Measurements from ENCODE around the gene SGSH.
"Not testable (repeated sequence)": the region's sequence is repeated elsewhere in the genome, so short reads cannot be mapped to it uniquely, and the experiment has no call there.

The SGSH gene

DNA sequence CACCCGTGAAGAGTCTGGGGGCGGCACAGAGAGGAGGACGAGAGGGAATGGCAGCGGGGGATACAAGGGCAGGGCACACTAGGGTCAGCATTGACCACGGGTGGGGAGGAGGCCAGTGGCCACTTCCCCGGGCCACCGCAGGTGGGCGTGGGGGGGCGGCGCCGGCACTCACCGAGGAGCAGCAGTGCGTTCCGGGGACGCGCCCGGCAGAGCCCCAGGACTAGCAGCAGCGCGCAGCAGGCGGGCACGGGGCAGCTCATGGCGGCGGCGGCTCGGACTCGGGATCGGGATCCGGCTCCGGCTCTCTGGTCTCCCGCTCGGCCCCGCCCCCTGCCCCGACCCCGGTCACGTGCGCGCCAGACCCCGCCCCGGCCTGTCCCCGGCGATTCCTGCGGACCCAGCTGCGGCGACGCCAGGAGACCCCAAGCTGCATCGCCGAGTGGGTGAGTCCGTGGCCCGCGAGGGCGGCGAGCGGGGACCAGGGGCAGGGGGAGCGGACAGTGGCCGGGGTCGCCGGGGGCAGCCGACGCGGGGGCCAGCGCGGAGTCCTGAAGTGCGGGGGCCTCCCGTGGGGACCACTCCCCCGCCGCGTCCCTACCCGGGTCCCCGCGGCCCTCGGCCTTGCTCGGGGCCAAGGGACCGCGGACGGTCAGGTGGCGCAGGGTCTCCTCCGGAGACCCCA is at the start of gene SGSH, which contains the start of gene SLC26A11:
Gene SGSH (minus strand): TSS at position 280 of the 682 bp plus-strand sequence. CDS start 20 bp downstream, at position 260.
Gene SLC26A11 (plus strand): TSS at position 374 of the 682 bp plus-strand sequence. CDS start 1,134 bp downstream, outside the sequence.
- DNase-seq (ENCODE audit: low read depth), result peak; percentile 30

DNA sequence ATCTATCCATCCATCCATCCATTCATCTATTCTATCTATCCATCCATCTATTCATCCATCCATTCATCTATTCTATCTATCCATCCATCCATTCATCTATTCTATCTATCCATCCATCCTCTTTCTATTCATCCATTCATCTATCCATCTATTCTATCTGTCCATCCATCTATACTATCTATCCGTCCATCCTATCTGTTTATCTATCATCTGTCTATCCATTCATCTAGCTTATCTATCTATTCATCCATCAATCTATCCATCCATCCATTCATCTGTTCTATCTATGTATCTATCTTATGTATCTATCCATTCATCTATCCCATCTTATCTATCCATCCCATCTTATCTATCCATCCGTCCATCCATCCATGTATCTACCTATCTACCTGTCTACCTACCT is 49.3 kb upstream of the SGSH start:
- DNase-seq (ENCODE audit: low read depth), result no peak

DNA sequence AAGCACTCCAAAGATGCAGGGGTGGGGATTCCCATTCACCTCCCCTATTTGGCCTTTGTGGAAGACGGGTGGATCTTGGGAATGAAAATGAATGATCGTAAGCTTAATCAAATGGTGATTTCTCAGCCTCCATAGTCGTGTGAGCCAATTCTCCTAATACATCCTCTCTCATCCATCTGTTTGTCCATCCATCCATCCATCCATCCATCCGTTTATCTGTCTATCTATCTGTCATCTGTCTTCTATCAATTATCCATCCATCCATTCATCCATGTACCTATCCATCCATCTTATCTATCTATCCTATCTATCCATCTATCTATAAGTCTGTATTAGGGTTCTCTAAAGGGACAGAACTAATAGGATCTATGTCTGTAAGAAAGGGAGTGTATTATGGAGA is 48.3 kb upstream of the SGSH start:
- DNase-seq (ENCODE audit: low read depth), result no peak

DNA sequence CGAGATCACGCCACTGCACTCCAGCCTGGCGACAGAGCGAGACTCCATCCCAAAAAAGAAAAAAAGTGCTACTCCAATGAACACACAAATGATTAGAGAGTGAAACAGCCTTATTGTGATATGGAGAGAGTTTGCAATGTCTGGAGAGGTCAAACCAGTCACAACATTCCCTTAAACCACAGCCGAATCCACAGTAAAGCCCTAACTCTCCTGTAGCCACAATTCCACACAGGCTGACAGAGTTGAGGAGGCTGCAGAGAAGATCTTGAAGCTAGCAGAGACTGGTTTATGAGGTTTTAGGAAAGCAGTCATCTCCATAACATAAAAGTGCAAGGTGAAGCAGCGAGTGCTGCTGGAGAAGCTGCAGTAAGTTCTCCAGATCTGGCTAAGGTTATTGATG is 47.3 kb upstream of the SGSH start:
- DNase-seq (ENCODE audit: low read depth), result no peak

DNA sequence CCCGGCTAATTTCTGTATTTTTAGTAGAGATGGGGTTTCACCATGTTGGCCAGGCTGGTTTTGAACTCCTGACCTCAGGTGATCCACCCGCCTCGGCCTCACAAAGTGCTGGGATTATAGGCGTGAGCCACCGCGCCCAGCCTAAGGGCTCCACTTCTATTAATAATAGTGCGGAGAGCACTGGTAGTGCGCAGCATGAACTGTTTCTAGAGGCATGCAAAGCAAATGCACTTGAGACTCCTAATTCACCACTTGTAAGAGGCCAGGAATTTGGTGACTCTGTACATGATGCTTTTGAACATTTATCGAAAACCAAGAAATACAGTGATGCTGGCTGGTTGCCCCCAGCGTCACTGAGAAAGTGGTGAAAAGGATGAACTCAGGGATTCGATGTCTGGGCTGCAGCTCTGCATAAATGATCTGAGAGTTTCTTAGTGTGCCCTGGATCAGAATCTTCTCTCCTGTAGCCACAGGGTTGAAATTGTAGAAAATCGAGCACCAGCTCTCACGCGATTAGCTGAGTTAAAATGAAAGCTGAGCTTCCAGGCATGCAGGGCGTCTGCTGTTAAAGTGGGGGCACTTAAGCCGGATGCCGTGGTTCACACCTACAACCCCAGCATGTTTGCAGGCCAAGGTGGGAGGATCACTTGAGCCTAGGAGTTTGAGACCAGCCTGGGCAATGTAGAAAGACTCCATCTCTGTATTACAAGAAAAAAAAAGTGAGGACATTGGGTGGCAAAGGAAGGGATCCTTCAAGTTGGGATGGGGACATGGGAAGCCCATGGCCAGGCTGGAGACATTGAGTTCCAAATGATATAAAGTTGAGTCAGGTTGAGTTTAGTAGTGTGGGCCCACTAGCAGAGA is 45.3 kb upstream of the SGSH start:
- no peak for DNase-seq (ENCODE audit: low read depth)

DNA sequence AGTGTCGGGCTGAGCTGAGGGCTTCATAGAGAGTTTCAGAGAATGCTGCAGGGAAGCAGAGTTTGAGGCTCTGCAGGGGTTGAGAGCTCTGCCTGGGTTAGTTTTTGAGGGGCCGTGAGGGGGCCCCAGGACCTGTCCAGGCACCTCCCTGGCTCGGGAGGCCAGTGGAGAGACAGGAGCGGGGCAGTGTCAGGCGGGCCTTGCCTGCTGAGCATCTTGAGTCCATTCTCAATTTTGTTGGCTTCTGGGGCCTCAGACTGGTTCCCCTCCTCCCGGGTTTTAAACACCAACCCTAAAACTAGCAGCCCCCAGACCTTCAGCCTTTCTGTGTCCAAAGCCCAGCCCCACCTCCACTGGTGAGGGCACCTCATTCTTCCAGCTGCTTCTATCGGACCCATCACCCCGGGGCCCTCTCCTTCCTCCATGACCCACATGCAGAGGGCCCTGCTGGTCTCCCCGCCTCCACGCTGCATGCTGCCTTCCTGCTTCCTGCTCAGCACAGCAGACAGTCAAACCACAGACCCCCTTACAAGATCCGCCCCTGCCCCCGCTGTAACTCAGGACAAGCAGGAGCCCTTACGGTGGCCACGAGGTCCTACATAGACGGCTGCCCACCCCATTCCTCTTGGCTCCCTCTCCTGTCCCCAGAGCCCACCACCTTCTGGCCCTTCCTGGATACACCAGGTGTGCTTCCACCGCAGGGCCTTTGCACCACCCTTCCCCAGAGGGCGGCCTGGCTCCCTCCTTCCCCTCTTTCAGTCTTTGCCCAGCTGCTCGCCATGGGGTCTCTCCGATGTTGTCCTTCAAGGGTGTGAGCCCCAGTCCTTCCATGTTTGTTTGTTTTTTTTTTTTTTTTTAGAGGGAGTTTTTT is 44.3 kb upstream of the SGSH start:
- no peak for DNase-seq (ENCODE audit: low read depth)

DNA sequence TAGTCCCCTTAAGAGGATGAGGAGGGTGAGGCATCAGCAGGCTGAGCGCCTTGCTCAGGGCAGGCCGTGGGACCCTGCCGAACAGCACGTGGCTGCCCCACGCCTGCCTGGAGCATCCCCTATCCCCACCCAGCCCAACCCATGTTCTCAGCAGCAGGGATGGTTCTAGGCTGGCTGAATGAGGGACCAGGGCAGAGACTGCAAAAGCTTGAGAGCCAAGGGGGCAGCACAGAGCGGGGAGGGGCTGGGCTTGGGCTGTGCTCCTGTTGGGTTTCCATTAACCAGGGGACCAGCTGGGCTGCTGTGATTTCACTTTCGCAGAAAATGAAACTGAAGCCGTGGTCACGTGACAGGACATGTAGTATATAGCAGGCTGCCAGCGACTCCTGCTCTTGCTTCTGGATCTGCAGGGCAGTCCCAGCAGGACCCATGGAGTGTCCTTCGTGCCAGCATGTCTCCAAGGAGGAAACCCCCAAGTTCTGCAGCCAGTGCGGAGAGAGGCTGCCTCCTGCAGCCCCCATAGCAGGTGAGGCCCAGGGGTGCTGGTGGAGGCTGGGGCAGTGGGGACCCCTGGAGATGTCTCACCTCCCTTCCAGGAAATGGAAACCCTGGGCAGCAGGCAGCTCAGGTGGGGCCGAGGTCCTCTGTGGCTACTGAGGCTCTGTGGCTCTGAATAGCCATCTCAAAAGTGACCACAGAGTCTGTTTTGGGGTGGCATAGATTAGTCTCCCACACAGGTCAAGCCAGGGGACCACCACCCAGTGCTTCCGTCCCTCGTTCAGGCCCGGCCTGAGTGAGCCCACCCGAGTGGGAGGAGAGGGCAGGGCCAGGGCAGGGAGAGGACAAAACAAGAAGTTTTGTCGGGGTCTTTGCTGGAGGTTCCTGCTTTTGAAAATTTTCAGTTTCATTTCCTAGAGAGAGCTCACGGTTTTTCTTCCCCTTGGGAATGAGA is 43.4 kb upstream of the SGSH start:
- DNase-seq (ENCODE audit: low read depth), result peak; percentile 83

DNA sequence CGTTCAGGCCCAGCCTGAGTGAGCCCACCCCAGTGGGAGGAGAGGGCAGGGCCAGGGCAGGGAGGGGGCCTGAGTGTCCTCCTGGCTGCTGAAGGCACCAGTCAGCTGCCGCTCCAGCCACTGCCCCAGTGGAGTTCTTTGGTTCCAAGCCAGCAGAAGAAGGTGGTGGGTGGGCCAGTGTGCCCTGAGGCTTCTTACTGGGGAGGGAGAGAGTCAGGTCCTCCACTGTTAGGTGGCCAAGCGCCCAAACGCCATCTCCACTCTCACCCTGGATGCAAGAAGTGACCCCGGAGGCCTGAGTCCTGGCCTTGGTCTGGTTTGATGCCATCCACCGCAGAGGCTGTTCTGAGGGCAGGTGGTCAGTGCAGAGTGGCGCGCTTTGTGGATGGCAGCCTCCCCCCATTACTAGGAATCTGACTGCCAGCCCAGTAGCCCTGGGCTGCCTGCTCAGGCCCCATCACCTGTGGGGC is 42.7 kb upstream of the SGSH start:
- no peak for DNase-seq (ENCODE audit: low read depth)

DNA sequence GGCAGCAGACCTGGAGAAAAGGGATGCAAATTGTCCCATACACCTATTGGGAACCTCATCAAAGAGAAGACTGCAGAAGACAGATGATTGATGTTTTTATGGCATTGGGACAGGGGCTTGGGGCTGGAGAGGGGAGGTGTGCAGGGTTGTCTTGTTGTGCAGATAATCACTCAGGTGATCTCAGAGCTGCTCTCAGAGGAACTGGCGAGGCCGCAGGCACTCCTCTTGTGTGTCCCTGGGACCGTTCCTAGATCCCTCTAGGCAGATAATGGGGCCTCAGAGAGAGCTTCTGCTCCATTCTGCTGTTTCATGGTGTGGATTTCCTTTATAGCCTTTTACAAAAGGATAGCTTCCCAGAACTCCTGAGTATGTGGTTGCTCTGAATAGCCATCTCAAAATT is 42.2 kb upstream of the SGSH start:
- DNase-seq (ENCODE audit: low read depth), result no peak

DNA sequence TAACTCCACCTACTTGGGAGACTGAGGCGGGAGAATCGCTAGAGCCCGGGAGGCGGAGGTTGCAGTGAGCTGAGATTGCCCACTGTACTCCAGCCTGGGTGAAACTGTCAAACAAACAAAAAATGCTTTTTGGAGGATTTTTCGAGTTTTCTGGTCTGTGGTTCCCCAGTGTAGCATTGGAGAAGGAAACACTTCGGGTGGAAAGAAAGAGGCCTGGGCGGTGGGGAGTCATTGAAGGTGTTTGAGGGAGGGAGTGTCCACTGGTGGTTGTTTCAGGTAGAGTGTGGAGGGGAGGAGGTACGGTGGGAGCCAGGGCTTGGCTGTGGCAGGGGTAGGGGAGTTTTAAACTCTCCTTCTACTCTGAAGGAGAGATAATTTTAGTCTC is 41.8 kb upstream of the SGSH start:
- DNase-seq (ENCODE audit: low read depth), result no peak

DNA sequence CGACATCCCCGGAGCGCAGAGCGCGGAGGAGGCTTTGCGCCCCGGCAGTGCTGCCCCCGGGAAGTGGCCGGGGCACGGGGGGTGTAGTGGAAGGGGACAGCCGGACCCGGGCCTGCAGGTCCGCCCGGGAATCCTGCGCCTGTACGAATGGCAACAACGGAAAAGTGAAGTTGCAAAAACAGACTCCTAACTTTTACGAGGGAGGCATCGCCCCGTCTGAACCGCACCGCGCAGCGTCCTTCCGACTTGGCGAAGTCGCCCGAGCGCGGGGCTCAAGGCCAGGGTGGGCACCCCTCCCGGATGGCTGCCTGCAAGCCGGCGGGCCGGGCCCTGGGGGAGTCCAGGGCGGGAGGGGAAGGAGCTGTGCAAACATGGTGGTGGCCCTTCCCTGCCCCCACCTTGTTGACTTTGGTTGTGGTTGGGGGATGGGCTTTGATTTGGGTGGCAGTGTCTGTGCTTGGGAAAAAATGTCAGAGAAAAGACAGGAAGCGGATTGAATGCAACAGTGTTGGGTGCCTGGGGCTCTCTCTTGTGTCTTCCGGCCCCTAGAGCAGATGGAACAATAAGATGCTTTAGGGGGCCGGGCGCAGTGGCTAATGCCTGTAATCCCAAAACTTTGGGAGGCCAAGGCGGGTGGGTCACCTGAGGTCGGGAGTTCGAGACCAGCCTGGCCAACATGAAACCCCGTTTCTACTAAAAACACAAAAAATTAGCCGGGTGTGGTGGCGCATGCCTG is 41.2 kb upstream of the SGSH start:
- DNase-seq (ENCODE audit: low read depth), result no peak

DNA sequence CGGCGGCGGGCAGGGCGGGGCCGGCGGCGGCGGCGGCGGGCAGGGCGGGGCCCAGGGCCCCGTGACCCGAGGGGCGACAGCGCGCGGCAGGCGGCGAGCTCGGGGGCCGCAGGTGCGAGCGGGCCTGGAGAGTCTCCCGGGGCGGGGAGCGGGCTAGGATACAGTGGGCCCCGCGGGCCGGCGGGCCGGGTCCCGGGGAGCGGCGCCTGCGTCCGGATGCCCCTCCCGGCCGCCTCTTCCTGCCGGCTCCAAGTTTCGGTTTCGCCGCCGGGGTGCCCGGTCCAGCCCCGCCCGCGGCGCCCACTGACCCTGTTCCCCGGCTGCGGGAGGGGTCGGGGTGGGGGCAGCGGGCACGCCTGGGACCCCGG is 40.6 kb upstream of the SGSH start, which contains the start of gene RNF213:
Gene RNF213 (plus strand): TSS at position 62 of the 368 bp plus-strand sequence. CDS start 2,830 bp downstream, outside the sequence.
- no peak for DNase-seq (ENCODE audit: low read depth)

DNA sequence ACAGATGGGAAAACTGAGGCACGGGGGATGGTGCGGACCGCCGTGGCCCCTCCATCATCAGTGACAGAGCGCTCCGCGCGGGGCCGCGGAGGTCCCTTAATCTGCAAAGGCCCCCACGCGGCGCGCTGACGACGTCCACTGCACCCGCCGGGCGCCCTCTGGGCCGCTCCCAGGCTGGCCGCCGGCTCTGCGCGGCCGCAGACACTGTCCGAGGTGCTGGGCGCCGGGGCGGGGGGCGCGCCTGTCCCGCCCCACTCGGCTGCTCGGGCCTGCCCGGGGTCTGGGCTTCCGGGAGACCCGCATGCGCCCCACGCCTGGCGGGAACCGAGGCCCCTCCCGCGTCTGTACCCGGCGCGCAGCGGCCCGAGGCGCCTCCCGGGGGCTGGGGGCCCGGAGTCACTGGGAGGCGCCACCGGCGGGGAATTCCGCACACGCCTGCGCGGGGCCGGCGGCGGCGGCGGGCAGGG is 40.0 kb upstream of the SGSH start:
- DNase-seq (ENCODE audit: low read depth), result no peak

DNA sequence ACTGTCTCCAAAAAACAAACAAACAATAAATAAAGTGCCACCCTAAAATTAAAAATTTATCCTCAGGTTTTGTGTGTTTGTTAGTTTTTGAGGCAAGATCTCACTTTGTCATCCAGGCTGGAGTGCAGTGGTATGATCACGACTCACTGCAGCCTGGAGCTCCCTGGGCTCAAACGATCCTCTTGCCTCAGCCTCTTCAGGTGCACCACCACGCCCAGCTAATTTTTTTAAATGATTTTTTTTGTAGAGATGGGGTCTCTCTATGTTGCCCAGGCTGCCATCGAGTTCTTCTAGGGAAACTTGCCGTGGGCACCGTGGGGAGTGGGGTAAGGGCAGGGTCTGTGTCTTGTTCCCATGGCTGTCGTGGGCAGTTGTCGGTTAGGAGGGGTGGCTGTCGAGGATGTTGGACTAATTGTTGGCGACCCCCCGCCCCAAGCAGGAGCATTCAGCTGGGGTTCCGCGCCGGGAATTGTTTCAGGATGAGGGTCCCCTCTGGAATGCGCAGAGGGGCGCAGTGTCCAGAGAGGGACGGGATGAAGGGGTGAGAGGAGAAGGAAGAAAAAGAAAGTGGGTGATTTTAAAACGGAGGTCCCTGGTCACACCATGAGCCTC is 39.4 kb upstream of the SGSH start:
- no peak for DNase-seq (ENCODE audit: low read depth)

DNA sequence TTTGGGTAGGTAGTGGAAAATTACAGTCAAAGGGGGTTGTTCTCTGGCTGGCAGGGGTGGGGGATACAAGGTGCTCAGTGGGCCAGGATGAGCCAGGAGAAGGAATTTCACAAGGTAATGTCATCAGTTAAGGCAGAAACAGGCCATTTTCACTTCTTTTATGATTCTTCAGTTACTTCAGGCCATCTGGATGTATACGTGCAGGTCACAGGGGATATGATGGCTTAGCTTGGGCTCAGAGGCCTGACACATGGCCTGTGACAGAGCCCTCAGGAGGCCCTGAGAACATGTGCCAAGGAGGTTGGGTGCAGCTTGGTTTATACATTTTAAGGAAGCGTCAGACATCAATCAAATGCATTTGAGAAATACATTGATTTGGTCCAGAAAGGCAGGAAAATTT is 38.2 kb upstream of the SGSH start:
- not testable (repeated sequence) for DNase-seq (ENCODE audit: low read depth)

DNA sequence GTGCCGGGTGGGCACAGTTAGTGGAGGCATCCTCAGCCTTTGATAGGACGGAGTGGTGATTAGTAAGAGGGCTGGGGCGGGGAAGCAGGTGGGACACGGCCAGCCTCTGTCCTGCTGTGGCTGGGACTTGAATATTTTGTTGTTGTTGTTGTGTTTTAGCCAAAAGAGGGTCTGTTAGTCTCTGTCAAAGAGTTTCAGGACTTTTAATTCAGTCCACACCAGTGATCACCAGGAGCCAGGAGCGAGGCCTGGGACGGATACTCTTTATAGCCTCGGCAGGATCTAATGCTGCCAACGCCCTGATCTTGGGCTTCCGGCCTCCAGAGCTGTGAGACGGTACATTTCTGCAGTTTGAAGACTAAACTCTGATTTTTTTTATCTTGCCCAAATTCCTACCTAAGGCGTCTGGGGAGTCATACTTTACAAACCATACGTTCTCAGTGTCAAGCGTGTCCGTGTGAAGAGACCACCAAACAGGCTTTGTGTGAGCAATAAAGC is 37.6 kb upstream of the SGSH start:
- no peak for DNase-seq (ENCODE audit: low read depth)

DNA sequence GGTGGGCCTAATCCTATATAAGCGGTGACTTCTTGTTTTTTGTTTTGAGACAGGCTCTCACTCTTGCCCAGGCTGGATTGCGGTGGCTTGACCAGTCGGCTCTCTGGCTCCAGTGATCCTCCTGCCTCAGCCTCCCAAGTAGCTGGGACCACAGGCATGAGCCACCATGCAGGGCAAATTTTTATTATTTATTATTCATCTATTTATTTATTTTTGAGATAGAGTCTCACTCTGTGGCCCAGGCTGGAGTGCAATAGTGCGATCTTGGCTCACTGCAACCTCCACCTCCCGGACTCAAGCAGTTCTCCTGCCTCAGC is 35.9 kb upstream of the SGSH start:
- DNase-seq (ENCODE audit: low read depth), result no peak

DNA sequence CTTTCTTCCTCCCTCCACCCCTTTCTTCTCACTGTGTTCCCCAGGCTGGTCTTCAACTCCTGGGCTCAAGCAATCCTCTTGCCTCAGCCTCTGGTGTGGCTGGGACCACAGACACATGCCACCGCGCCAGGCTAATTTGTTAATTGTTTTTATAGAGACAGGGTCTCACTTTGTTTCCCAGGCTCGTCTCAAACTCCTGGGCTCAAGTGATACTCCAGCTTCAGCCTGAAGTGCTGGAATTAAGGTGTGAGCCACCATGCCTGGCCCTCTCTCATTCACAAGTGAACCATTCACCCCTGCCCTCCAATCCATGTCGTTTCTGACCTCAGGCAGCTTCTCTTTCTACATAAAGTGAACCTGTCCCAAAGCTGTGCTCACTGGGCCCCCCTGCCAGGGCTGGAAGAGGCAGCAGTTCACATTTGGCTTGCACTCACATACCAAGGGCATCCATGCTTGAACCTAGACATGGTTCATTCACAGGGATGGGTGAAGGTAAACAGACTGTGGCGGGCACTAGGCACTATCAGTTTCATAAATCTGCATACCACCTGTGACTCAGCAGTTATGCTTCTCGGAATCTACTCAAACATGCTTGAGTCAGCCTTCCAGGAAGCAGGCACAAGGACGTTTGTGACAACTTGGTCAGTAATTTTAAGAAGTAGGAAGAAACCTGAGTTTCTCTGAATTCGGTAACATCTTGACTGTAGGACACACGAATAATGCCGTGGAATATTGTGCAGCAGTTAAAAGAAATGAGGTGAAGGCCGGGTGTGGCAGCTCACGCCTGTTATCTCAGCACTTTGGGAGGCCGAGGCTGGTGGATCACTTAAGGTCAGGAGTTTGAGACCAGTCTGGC is 34.5 kb upstream of the SGSH start:
- peak; percentile 76 for DNase-seq (ENCODE audit: low read depth)
